OCI-M2 (cell line): ENCODE results near the gene VWC2.
"Not testable (repeated sequence)": the region's sequence is repeated elsewhere in the genome, so short reads cannot be mapped to it uniquely, and the experiment has no call there.

Experiments
- DNase-seq: peaks from one replicate; lab custom pipeline; 2025; ENCODE audit not compliant: unreplicated experiment; lab: John Stamatoyannopoulos, UW

VWC2 gene

DNA sequence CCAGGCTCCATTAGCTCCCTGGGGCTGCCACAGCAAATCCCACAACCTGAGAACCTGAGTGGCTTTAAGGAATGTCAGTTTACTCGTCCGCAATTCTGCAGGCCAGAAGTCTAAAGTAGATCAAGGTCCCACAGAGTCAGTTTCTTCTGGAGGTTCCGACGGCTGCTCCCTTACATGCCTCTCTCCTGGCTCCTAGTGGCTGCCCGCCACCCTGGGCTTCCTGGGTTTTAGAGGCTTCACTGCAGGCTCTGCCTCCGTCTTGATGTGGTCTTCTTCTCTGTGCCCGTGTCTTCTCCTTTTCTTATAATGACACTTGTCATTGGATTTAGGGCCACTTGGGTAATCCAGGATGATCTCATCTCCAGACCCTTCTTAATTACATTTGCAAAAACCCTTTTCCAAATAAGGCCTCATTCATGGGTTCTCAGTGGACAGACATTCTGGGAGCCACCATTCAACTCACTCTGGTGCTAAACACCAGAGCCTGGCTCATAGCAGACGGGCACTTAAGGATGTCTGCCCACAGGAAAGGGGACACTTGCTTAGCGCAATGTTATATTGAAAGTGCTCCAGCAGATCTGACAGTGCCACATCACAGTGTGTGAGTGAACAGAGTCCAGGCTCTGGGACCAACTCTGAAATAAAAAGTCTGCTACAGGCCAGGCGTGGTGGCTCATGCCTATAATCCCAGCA lies 77.6 kb downstream of the VWC2 start:
- no peak for DNase-seq

DNA sequence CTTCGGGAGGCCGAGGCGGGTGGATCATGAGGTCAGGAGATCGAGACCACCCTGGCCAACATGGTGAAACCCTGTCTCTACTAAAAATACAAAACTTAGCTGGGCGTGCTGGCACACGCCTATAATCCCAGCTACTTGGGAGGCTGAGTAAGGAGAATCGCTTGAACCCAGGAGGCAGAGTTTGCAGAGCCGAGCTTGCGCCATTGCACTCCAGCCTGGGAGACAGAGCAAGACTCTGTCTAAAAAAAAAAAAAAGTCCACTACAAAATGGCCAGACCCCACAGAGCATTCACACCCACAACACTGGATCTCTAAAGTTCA lies 78.1 kb downstream of the VWC2 start:
- not testable (repeated sequence) for DNase-seq

DNA sequence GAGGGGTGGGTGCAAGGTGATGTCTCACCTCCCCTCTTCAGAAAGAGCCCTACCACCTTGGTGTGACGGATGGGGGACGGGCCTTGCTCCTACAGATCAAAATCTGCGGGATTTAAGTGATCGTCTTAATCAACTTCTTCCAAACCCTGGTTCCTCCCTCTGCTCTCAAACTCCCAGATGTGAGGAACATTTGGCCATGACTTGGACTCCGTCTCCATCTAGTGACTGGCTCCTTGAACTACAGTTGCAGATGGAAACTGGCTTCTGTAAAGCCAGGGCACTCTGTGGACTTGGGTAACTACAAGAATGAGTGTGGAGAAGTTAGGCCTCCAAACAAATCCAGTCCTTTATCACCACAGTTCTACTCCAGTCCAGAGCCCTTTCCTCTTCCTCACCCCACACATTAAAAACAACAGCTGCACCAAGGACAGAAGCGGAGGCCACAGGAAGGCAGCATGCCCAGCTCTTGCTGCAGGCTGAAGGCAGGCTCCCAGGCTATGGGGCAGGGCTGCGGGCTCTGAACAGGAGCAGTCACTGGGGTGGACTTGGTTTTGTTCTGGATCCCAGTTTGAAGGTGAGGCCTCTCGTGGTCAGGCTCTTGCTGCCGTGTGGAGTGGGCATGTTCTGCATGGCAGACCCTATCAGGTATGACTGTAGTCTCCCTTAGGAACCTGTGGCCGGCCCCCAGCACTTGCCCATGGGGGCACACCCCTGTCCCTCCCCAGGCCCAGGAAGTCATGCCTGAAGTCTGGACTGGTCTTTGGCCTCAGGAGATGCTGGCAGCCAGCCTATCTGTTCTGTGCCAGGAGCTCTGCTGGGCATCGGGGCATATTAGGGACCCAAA lies 79.4 kb downstream of the VWC2 start:
- peak; percentile 19 for DNase-seq

DNA sequence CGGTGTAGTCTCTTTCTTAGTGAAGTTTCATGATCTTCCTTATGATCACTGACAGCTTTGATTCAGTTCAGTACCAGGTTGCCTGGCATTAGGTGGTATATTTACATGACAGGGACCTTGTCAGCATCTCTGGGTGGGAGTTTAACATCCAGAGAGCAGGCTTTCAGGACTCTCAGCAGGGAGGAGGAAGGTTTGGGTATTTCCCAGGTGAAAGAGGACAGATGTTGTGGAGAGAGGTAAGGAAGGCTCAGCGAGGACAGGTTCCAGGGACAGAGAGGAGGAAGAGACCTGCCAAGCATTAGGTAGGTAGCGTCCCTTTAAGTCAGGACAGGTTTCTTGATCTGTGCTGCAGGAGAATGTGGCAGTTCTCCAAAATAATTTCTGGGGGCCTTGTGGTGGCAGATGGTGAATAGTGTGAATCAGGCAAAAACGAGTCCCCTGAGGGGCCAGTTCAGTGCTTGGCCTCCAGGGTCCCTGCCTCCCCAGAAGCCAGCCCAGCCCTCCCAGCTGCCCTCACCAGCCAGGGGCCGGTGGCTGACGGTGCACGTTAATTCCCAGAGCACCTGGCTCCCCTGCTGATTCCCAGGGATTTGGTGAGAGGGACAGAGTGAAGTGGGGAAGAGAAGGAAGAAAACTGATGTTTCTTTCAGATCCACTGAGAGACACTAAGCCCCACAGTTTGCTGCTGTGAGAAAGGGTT lies 82.0 kb downstream of the VWC2 start:
- no peak for DNase-seq

DNA sequence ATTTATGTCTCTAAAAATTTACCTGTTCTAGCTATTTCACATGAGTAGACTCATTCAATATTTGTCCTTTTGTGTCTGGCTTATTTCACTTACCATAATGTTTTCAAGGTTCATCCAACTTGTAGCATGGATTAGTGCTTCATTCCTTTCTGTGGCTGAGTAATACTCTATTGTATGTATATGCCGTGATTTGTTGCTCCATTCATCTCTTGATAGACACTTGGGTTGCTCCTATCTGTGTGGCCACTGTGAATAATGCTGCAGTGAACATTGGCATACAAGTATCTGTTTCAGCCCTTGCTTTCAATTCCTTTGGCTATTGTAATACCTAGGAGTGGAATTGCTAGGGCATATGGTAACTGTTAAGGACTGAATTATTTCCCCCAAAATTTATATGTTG lies 86.9 kb downstream of the VWC2 start:
- DNase-seq = no peak

DNA sequence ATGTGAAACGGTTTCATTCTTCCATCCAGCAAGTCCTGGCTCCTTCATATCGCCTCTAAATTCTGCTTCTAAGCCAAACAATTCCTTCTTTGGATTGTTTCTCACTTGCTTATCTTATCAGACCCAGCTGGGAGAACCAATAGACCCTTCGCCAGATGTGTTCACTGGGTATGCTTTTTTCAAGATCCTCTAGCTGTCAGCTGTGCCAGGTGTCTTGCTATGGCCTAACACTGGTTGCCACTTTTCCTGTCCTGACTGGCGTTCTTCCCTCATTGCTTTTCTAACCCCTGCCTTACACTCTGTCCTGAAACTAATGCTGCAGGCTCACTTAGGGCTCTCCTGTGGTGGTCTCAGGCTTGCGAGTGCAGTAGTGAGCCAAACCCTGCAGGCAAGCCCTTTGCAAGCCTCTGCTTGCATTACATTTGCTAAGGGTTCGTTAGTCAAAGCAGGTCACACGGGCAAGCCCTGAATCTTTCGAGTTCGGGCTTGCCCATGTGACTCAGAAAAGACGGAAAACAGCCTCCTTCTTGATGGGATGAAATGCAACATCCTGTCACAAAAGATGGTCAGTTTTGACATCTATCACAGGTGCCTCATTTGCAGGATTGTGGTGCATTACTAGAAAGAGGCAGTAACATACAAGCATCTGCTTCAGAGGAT lies 92.8 kb downstream of the VWC2 start:
- DNase-seq = no peak

DNA sequence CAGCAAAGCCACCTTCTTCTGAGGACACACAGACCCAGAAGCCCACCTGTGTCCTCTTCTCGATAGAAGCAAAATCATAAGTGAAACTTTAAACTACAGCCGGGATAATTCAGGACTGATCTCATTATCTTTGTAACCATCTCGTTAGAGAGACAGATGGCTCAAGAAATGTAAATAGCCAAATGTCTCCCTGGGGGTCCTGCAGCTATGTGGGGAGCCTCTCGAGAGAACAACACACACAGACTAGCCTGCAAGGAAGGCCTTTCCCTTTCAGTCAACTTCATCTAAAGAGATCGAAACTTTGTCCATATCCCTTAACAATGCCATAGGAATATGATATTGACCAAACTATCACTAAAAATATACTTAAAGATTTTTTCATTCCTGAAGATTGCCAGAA lies 93.5 kb downstream of the VWC2 start:
- no peak for DNase-seq

DNA sequence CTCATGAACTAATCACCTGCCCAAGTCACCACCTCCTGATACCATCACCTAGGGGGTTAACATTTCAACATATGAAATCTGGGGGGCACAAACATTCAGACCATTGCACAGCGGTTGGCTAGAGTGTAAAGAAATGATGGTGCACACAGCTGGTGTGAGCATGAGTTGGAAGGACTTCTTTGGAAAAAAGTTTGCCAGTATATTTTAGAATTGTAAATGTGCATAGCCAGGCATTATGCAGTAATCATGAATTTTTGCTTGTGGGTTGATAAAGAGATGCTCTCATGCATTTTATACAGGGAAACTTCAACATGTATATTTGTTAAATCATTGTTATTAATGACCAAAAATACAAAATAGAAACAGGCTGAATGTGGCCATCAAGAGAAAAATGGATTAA lies 100.0 kb downstream of the VWC2 start:
- no peak for DNase-seq

DNA sequence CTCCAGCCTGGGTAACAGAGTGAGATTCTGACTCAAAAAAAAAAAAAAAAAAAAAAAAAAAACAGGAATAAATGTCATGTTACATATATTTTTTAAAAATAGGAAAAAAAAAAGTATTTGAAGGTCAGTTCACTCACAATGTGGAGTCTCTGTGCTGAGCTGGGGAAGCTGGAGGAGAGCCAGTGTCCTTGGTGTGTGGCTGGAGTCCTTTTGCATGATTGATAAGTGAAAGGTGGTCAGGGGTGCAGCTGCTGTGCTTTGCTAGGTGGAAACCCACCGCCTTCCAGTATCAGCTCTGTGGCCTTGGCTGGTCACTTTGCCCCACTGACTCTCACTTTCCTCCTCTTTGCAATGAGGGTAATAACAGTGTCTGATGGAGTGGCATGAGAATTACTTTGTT lies 101.9 kb downstream of the VWC2 start:
- no peak for DNase-seq

DNA sequence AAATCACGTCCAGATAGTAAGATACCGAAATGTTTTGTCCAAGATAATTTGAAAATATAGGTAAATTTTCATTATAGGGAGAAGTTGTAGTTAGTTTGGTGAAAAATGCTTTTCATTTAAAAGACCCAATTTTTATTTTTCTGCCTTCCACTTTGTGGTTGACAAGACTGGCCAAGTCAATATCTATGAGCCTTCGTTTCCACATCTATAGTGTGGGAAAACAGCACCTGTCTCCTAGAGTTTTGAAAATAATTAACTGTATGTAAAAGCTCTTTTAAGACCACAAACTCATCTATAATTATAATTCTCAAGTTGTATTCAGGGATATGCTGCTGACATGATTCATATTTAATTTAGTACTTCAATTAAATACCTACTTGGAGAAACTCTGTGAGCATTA lies 102.8 kb downstream of the VWC2 start:
- DNase-seq = no peak

DNA sequence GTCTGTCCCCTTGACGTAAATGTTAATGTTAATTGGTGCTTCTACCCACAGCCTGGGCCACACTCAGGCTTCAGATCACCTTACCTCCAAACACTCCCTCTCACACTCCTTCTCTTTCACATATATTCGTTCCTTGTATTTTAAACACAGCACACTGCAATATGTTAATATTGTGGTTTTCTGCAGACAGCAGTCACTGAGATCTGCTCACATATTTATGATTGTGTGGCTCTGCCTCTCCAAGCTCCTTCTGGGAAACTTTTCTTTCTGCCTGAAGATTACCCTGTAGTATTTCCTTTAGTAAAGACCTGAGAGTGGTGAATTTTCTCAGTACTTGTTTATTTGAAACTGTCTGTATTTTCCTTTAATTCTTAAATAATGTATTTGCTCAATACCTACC lies 104.7 kb downstream of the VWC2 start:
- DNase-seq = no peak

DNA sequence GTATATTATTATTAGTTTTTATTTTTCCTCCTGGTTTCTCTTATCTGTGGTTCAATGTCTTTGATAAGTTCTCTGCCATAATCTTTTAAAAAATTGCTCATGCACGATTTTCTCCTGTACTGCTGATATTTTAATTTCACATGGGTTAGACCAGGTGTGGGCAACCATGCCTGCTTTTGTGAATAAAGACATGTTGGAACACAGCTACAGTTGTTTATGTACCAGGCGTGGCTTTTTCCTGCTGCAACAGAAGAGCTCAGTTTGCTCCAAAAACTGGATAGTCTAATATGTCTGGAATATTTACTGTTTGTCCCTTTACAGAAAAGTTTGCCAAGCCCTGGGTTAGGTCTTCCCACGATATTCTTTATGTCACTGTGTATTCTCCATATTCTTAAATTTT lies 105.2 kb downstream of the VWC2 start:
- no peak for DNase-seq

DNA sequence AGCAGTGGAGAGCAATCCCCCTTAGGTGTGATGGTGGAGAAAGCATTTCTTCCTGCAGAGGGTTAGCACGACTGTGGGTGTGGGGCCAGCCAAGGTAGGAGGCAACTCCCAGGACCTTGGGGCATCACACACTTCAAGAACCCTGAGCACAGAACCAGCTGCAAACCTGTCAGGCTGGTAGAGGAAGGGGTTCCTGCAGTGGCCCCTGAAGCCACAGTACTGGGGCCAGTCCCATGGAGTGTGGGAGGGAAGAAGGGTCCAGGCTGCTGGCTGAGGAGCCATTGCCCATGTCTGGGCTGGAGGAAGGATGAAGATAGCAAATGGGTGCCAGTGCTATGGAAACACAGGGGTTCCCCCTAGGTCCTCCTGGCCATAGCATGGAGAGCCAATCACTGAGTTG lies 110.5 kb downstream of the VWC2 start:
- DNase-seq = no peak

DNA sequence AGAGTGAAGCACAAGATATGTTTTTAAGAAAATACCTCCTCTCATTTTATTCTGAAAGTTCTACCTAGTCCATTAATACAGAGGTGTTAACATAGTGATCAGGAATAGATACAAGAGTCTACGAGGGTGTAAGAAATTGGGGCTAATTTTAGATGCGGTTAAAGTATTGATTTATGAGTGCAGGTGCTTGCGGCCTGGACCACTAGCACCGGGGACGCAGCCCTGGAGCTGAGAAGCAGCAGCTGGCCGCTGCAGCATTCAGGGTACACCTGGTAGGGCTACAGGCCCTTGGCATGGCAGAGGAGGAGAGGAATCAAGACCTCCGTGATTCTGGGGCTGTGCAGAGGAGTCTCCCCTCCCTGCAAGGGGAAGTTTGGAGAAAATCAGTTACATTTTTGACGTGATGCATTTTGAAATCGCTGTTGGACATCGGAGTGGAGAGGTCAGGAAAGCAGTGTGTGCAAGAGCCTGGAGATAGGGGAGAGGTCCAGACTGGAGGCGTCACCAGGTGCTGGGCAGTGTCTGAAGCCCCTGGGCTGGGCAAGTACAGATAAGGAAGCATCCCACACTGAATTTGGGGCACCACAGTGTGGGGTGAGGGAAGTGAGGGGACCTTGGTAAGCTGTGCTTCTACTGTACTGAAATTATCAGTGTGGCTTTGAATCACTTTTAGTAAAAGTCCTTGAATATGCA lies 112.3 kb downstream of the VWC2 start:
- no peak for DNase-seq

DNA sequence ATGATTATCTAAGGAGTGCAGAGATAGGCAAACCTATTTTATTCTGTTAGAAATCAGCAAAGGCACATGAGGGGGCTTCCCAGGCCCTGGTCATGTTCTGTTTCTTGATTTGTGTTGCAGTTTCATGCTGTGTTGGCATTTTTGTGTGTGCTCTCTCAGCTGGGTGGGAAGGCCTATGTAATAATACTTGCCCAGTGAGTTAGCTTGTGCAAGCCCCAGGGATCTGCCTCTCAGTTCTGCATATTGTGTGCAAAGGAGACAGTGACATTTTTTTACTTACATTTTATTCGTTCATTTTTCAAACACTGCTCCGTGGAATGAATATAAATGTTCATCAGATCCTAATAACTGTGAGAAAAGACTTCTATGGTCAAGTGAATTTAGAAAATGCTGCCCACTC lies 119.0 kb downstream of the VWC2 start:
- no peak for DNase-seq

DNA sequence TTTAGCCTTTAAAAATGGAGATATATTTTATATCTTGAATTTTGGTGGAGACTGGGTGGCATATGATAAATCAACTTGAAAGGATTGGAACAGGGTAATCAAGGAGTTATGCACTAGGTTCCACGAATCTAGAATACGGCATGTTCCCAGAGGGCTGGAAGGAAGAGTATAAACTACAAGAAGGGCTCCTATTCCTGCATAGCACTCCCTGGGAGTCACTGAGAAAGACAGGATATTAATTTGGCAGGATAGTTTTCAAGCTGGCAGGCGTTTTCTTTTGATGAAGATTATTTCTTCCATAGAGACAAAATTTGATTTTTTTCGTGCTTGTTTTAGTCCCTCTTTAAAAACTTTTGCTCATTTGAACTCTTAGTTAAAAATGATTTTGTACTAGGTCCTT lies 119.7 kb downstream of the VWC2 start:
- DNase-seq = no peak

DNA sequence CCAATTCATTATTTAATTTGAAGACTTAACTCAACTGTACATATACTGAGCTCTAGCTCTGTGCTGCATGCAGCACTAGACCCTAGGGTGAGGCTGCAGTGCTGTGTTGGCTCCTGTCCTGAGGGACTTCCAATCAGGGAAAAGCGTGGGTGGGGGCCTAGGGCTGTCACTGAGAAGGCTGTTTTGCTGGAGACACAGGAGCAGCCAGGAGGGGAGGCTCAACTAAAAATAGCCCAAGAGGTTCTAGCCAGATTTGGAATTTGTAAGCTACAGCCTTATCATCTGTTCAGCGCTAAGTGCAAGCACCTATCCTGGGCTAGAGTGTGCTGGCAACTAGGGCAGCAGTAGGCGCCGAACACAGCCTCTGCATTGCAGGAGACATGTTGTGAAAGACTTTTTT lies 121.1 kb downstream of the VWC2 start:
- no peak for DNase-seq

DNA sequence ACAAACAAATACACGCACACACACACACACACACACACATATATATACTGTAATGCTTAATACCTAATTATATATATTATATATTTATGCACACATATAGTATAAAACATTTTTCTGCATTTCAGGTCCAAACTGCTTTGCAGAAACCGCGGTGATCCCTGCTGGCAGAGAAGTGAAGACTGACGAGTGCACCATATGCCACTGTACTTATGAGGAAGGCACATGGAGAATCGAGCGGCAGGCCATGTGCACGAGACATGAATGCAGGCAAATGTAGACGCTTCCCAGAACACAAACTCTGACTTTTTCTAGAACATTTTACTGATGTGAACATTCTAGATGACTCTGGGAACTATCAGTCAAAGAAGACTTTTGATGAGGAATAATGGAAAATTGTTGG lies 138.5 kb downstream of the VWC2 start:
- no peak for DNase-seq

DNA sequence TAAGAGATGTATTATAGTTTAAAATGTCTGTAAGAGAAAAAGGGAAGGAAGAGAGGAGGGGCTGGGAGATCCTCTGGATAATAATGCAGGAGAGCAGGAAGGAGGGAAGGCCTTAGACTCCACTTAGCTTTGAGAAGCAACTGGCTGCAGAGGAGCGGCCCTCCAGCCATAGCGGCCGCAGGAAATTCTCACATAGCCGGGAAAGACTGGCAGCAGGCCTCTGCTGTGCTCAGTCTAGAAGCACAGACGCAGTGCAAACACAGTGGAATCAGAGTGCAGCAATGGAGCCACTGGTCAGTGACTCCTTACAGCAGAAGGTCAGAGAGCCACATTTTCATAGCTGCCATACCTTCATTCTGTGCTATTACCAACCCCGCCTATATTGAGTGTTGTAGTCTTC lies 153.3 kb downstream of the VWC2 start:
- DNase-seq = no peak

DNA sequence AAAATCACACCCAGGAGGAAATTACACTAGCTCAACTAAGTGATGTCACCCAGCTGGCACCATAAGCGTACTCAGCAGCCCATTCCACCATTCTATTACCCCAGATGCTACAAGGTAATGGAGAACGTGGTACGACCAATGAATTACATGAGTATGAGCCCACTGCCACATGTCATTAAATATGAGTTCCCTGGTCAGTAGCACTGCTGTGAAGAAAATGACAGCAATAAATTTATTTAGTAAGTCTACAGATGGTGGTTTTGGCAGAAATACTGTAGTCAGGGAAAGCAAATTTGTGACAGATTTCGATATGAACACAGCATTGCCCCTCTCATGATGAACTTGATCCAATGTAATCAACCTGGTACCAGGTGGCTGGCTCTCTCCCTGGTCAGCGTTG lies 154.2 kb downstream of the VWC2 start:
- no peak for DNase-seq

DNA sequence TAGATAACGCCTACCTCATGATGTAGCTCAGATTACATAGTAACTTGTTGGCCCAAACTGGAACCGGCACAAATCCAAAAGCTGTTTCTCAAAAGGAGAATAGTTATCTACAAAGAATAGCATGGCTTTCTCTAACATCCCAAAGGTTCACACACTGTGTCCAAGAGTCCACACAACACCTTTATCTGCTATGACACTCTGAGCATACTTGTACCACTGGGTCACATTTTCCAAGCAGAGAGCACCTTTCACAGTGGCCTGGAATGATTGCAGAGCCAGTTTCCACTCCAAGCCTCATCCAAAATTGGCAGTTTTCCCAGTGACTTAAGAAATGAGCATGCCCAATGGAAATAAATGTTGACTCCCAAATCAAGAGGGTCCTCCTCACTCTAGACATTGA lies 155.3 kb downstream of the VWC2 start:
- DNase-seq = no peak
